ENCODE measurements around the gene AP3S2. TPM values are rescaled to one million over a fixed set of nuclear protein-coding genes. Genes with fewer than 3 reads are reported as not detected.
"Not testable (repeated sequence)": the region's sequence is repeated elsewhere in the genome, so short reads cannot be mapped to it uniquely, and the experiment has no call there.

AP3S2 gene
- total and polyA plus RNA-seq, 2 donors (not counting 1 experiment from before 2014, with no cell fraction given) = 11.3 to 32.3 TPM

GRCh38 chr15:89790661-89791060, 103.1 kb downstream of the AP3S2 start:
- H3K27ac Mint-ChIP-seq = no peak overlapping the region
- Histone ChIP-seq H3K4me3 (ENCODE audit: control extremely low read depth in 1 of 5, extremely low read depth in 1 of 5, insufficient read depth in 1 of 5, low read depth in 2 of 5, low read length in 4 of 5) (no peak overlapping the region), H3K9ac (ENCODE audit: low read length) (no peak overlapping the region), H3K4me2 (replicated peaks; ENCODE audit: low read depth, low read length, poor library complexity, severe bottlenecking) (no peak overlapping the region), H3K36me3 (replicated peaks in 1 of 2; ENCODE audit: control extremely low read depth in 1 of 2, control insufficient read depth in 1 of 2, extremely low read depth in 1 of 2, insufficient read depth in 2 of 2, low read length in 1 of 2) (no peaks in the 10 kb centered on the region), H3K27me3 (replicated peaks in 1 of 4; ENCODE audit: control extremely low read depth in 1 of 4, control insufficient read depth in 3 of 4, insufficient read depth in 4 of 4, low read length in 3 of 4) (no peaks in the 10 kb centered on the region), H3K27ac (ENCODE audit: low read length in 2 of 2) (no peak overlapping the region), H3K9me3 (ENCODE audit: control extremely low read depth in 1 of 3, control insufficient read depth in 2 of 3, insufficient read depth in 1 of 3, low read length in 2 of 3) (peaks cover 3 to 9% (median 7%) of the 10 kb centered on the region in 3 donors), H4K20me1 (ENCODE audit: control insufficient read depth, insufficient read depth, low read length, poor library complexity, severe bottlenecking) (no peaks in the 10 kb centered on the region), H2AFZ (ENCODE audit: insufficient read depth, low read depth, low read length, poor library complexity, severe bottlenecking) (no peak overlapping the region), H3K4me1 (ENCODE audit: control insufficient read depth in 2 of 2, insufficient read depth in 2 of 2, low read length in 2 of 2) (no peaks in the 10 kb centered on the region), H3K79me2 (ENCODE audit: control insufficient read depth, insufficient read depth, low read length) (no peaks in the 10 kb centered on the region)
- peaks cover 9% of the 10 kb centered on the region for H3K27me3 Mint-ChIP-seq
- WGBS (ENCODE audit: insufficient coverage) = 98% methylated on average over 8 of the region's 16 CpGs
- no peak for DNase-seq
- CTCF ChIA-PET = no interaction called here
- POLR2A ChIA-PET = no interaction called here
- no peaks in the 10 kb centered on the region for H3K4me1 Mint-ChIP-seq
- H3K4me3 Mint-ChIP-seq = no peak overlapping the region
- peaks cover 6% of the 10 kb centered on the region for H3K9me3 Mint-ChIP-seq (ENCODE audit: insufficient read depth)
- ATAC-seq (ENCODE audit: low read depth) = no peak
- no peak for TF ChIP-seq EZH2 (IDR thresholded peaks at IDR 0.05; ENCODE audit: borderline replicate concordance, insufficient read depth, low read depth, low read length, poor library complexity, severe bottlenecking)
- TF ChIP-seq CTCF (IDR thresholded peaks at IDR 0.05) = no peak
- intact Hi-C loops (cut with micrococcal nuclease) = no loop called here

GRCh38 chr15:89790206-89790605, 103.6 kb downstream of the AP3S2 start:
- H3K9ac ChIP-seq (ENCODE audit: low read length) = no peak overlapping the region
- no peaks in the 10 kb centered on the region for H3K4me1 ChIP-seq (ENCODE audit: control insufficient read depth in 2 of 2, insufficient read depth in 2 of 2, low read length in 2 of 2)
- CTCF ChIA-PET = no interaction called here
- Mint-ChIP-seq H3K27me3 (peaks cover 9% of the 10 kb centered on the region), H3K4me1 (no peaks in the 10 kb centered on the region), H3K4me3 (no peak overlapping the region), H3K9me3 (ENCODE audit: insufficient read depth) (peaks cover 6% of the 10 kb centered on the region), H3K27ac (no peak overlapping the region)
- DNase-seq (no peak), ATAC-seq (ENCODE audit: low read depth) (no peak)
- intact Hi-C loops (cut with micrococcal nuclease) = no loop called here
- peaks cover 3 to 8% (median 7%) of the 10 kb centered on the region in 3 donors for H3K9me3 ChIP-seq (ENCODE audit: control extremely low read depth in 1 of 3, control insufficient read depth in 2 of 3, insufficient read depth in 1 of 3, low read length in 2 of 3)
- H3K4me3 ChIP-seq (ENCODE audit: control extremely low read depth in 1 of 5, extremely low read depth in 1 of 5, insufficient read depth in 1 of 5, low read depth in 2 of 5, low read length in 4 of 5) = no peak overlapping the region
- H3K4me2 ChIP-seq (replicated peaks; ENCODE audit: low read depth, low read length, poor library complexity, severe bottlenecking) = no peak overlapping the region
- H3K27me3 ChIP-seq (replicated peaks in 1 of 4; ENCODE audit: control extremely low read depth in 1 of 4, control insufficient read depth in 3 of 4, insufficient read depth in 4 of 4, low read length in 3 of 4) = no peaks in the 10 kb centered on the region
- H3K79me2 ChIP-seq (ENCODE audit: control insufficient read depth, insufficient read depth, low read length) = no peaks in the 10 kb centered on the region
- no peak for TF ChIP-seq EZH2 (IDR thresholded peaks at IDR 0.05; ENCODE audit: borderline replicate concordance, insufficient read depth, low read depth, low read length, poor library complexity, severe bottlenecking)
- TF ChIP-seq CTCF (IDR thresholded peaks at IDR 0.05) = no peak
- H2AFZ ChIP-seq (ENCODE audit: insufficient read depth, low read depth, low read length, poor library complexity, severe bottlenecking) = no peak overlapping the region
- H3K36me3 ChIP-seq (replicated peaks in 1 of 2; ENCODE audit: control extremely low read depth in 1 of 2, control insufficient read depth in 1 of 2, extremely low read depth in 1 of 2, insufficient read depth in 2 of 2, low read length in 1 of 2) = no peaks in the 10 kb centered on the region
- POLR2A ChIA-PET = no interaction called here
- no peaks in the 10 kb centered on the region for H4K20me1 ChIP-seq (ENCODE audit: control insufficient read depth, insufficient read depth, low read length, poor library complexity, severe bottlenecking)
- 100% methylated on average over 1 of the region's 10 CpGs for WGBS (ENCODE audit: insufficient coverage)
- no peak overlapping the region for H3K27ac ChIP-seq (ENCODE audit: low read length in 2 of 2)

GRCh38 chr15:89788585-89788984, 105.2 kb downstream of the AP3S2 start:
- H3K4me3 Mint-ChIP-seq; H3K9ac ChIP-seq (ENCODE audit: low read length); H2AFZ ChIP-seq (ENCODE audit: insufficient read depth, low read depth, low read length, poor library complexity, severe bottlenecking); H3K79me2 ChIP-seq (ENCODE audit: control insufficient read depth, insufficient read depth, low read length); intact Hi-C loops (cut with micrococcal nuclease); H3K27me3 ChIP-seq (replicated peaks in 1 of 4; ENCODE audit: control extremely low read depth in 1 of 4, control insufficient read depth in 3 of 4, insufficient read depth in 4 of 4, low read length in 3 of 4); H4K20me1 ChIP-seq (ENCODE audit: control insufficient read depth, insufficient read depth, low read length, poor library complexity, severe bottlenecking); H3K4me2 ChIP-seq (replicated peaks; ENCODE audit: low read depth, low read length, poor library complexity, severe bottlenecking); ATAC-seq (ENCODE audit: low read depth); H3K27ac ChIP-seq (ENCODE audit: low read length in 2 of 2); H3K4me1 ChIP-seq (ENCODE audit: control insufficient read depth in 2 of 2, insufficient read depth in 2 of 2, low read length in 2 of 2); CTCF ChIA-PET; POLR2A ChIA-PET; H3K27me3 Mint-ChIP-seq; H3K4me1 Mint-ChIP-seq; H3K9me3 Mint-ChIP-seq (ENCODE audit: insufficient read depth); H3K4me3 ChIP-seq (ENCODE audit: control extremely low read depth in 1 of 5, extremely low read depth in 1 of 5, insufficient read depth in 1 of 5, low read depth in 2 of 5, low read length in 4 of 5); H3K9me3 ChIP-seq (ENCODE audit: control extremely low read depth in 1 of 3, control insufficient read depth in 2 of 3, insufficient read depth in 1 of 3, low read length in 2 of 3); H3K36me3 ChIP-seq (replicated peaks in 1 of 2; ENCODE audit: control extremely low read depth in 1 of 2, control insufficient read depth in 1 of 2, extremely low read depth in 1 of 2, insufficient read depth in 2 of 2, low read length in 1 of 2); H3K27ac Mint-ChIP-seq; DNase-seq: not testable (repeated sequence)
- WGBS (ENCODE audit: insufficient coverage) = 100% methylated on average over 2 of the region's 4 CpGs

Measured in B cell (primary cell).